Stimulated activated effector memory CD8-positive, alpha-beta T cell treated with anti-CD3 and anti-CD28 coated beads, Interleukin-12 subunit alpha, Interleukin-12 subunit beta, amount 100 ng/mL, for 72 hours (primary cell): ENCODE results near the gene RAP1GAP.
A peak's percentile ranks its signal among the peaks of the same experiment; 100 is the strongest.

Experiments
- ATAC-seq: fragments of 150-1000 bp; cut with Tn5 transposase; 2 replicates; pipeline ENCODE4 v1.10.0; 2021
- DNase-seq, 2 donors: peaks; one replicate each; pipeline ENCODE4 v3.0.0; 2021 to 2022; ENCODE audit warnings: low spot score in 2 of 2
- H3K27ac Mint-ChIP-seq: one replicate; pipeline ENCODE4 v1.8.0; 2022; ENCODE audit warnings: mild to moderate bottlenecking, mixed read lengths
- H3K36me3 Mint-ChIP-seq: one replicate; pipeline ENCODE4 v1.8.0; 2022; ENCODE audit warnings: mild to moderate bottlenecking, mixed read lengths
- H3K4me1 Mint-ChIP-seq: one replicate; pipeline ENCODE4 v1.8.0; 2022; ENCODE audit warnings: mixed read lengths
- H3K4me3 Mint-ChIP-seq: one replicate; pipeline ENCODE4 v1.8.0; 2022; ENCODE audit warnings: mild to moderate bottlenecking, mixed read lengths
- H3K9me3 Mint-ChIP-seq: one replicate; pipeline ENCODE4 v1.8.0; 2022; ENCODE audit warnings: mixed read lengths

Gene RAP1GAP

GRCh38 chr1:21564521-21565095 is 104.5 kb downstream of the RAP1GAP start:
- Mint-ChIP-seq H3K27ac (no peak overlapping the region), H3K9me3 (no peaks in the 10 kb centered on the region), H3K36me3 (no peaks in the 10 kb centered on the region), H3K4me1 (no peaks in the 10 kb centered on the region), H3K4me3 (no peak overlapping the region)
- ATAC-seq (peak; percentile 22), DNase-seq (no peak)

- H3K9me3 Mint-ChIP-seq = no peaks in the 10 kb centered on the region
- H3K27ac Mint-ChIP-seq = no peak overlapping the region
- H3K4me1 Mint-ChIP-seq = no peaks in the 10 kb centered on the region
- H3K36me3 Mint-ChIP-seq = no peaks in the 10 kb centered on the region
- no peak overlapping the region for H3K4me3 Mint-ChIP-seq
- ATAC-seq (no peak), DNase-seq (no peak)
These were observed 105.2 kb downstream of the RAP1GAP start for GRCh38 chr1:21563971-21564370.

GRCh38 chr1:21562896-21563295 is 106.3 kb downstream of the RAP1GAP start:
- no peak overlapping the region for H3K27ac Mint-ChIP-seq
- no peak for ATAC-seq
- no peaks in the 10 kb centered on the region for H3K36me3 Mint-ChIP-seq
- DNase-seq = no peak
- no peaks in the 10 kb centered on the region for H3K9me3 Mint-ChIP-seq
- no peaks in the 10 kb centered on the region for H3K4me1 Mint-ChIP-seq
- H3K4me3 Mint-ChIP-seq = no peak overlapping the region

GRCh38 chr1:21560916-21561638 is 108.1 kb downstream of the RAP1GAP start:
- Mint-ChIP-seq H3K36me3 (no peaks in the 10 kb centered on the region), H3K27ac (no peak overlapping the region), H3K4me3 (no peak overlapping the region), H3K4me1 (no peaks in the 10 kb centered on the region), H3K9me3 (no peaks in the 10 kb centered on the region)
- no peak for ATAC-seq
- no peak for DNase-seq

- no peak for DNase-seq
These were observed 109.2 kb downstream of the RAP1GAP start for GRCh38 chr1:21559788-21560567.

GRCh38 chr1:21553116-21553926 is 115.8 kb downstream of the RAP1GAP start:
- no peaks in the 10 kb centered on the region for H3K4me1 Mint-ChIP-seq
- no peak overlapping the region for H3K4me3 Mint-ChIP-seq
- no peaks in the 10 kb centered on the region for H3K9me3 Mint-ChIP-seq
- no peak for DNase-seq
- ATAC-seq = no peak
- H3K27ac Mint-ChIP-seq = no peak overlapping the region
- no peaks in the 10 kb centered on the region for H3K36me3 Mint-ChIP-seq

More at GRCh38 chr1:21559788-21560567, 109.2 kb downstream of the RAP1GAP start:
- no peak overlapping the region for H3K4me3 Mint-ChIP-seq
- no peak for ATAC-seq
- no peak overlapping the region for H3K27ac Mint-ChIP-seq
- H3K36me3 Mint-ChIP-seq = no peaks in the 10 kb centered on the region
- H3K4me1 Mint-ChIP-seq = no peaks in the 10 kb centered on the region
- H3K9me3 Mint-ChIP-seq = no peaks in the 10 kb centered on the region

GRCh38 chr1:21552715-21553114 is 116.4 kb downstream of the RAP1GAP start:
- DNase-seq (no peak), ATAC-seq (no peak)
- H3K4me1 Mint-ChIP-seq = no peaks in the 10 kb centered on the region
- H3K9me3 Mint-ChIP-seq = no peaks in the 10 kb centered on the region
- H3K27ac Mint-ChIP-seq = no peak overlapping the region
- H3K36me3 Mint-ChIP-seq = no peaks in the 10 kb centered on the region
- no peak overlapping the region for H3K4me3 Mint-ChIP-seq

GRCh38 chr1:21550866-21551475 is 118.2 kb downstream of the RAP1GAP start:
- Mint-ChIP-seq H3K4me3 (no peak overlapping the region), H3K9me3 (no peaks in the 10 kb centered on the region), H3K4me1 (no peaks in the 10 kb centered on the region), H3K27ac (no peak overlapping the region), H3K36me3 (no peaks in the 10 kb centered on the region)
- ATAC-seq = no peak
- DNase-seq = no peak

GRCh38 chr1:21550097-21550496 is 119.1 kb downstream of the RAP1GAP start:
- DNase-seq (no peak), ATAC-seq (no peak)
- Mint-ChIP-seq H3K4me1 (no peaks in the 10 kb centered on the region), H3K36me3 (no peaks in the 10 kb centered on the region), H3K4me3 (no peak overlapping the region), H3K9me3 (no peaks in the 10 kb centered on the region), H3K27ac (no peak overlapping the region)

GRCh38 chr1:21547876-21548275 is 121.3 kb downstream of the RAP1GAP start:
- Mint-ChIP-seq H3K4me3 (no peak overlapping the region), H3K36me3 (no peaks in the 10 kb centered on the region), H3K9me3 (no peaks in the 10 kb centered on the region), H3K4me1 (no peaks in the 10 kb centered on the region), H3K27ac (no peak overlapping the region)
- ATAC-seq (no peak), DNase-seq (no peak)
